HTERT RPE-1 (cell line): ENCODE results near the gene TAS1R2.
"Not testable (repeated sequence)": the region's sequence is repeated elsewhere in the genome, so short reads cannot be mapped to it uniquely, and the experiment has no call there.

Experiments
- in situ Hi-C: fragments of 300-500 bp; cut with MboI; formaldehyde crosslinking; loops from 4 replicates; pipeline ENCODE4 v1.14.3; 2020; ENCODE audit warnings: low sequenced_read_pairs

TAS1R2 gene

GRCh38 chr1:18884419-18884717 lies 24.9 kb upstream of the TAS1R2 start:
- in situ Hi-C loops, result no loop called here

- in situ Hi-C loops, result no loop called here
These were observed 24.4 kb upstream of the TAS1R2 start for GRCh38 chr1:18883636-18884418.

GRCh38 chr1:18883079-18883478 lies 23.6 kb upstream of the TAS1R2 start:
- in situ Hi-C loops, result no loop called here

- in situ Hi-C loops, result no loop called here
These were observed 23.0 kb upstream of the TAS1R2 start for GRCh38 chr1:18882486-18882885.

- in situ Hi-C loops, result no loop called here
These were observed 22.4 kb upstream of the TAS1R2 start for GRCh38 chr1:18881642-18882431.

- in situ Hi-C loops, result no loop called here
These were observed 21.7 kb upstream of the TAS1R2 start for GRCh38 chr1:18881164-18881563.

- in situ Hi-C loops, result no loop called here
These were observed 21.1 kb upstream of the TAS1R2 start for GRCh38 chr1:18880585-18880984.

GRCh38 chr1:18879791-18880309 lies 20.4 kb upstream of the TAS1R2 start:
- in situ Hi-C loops, result no loop called here

- in situ Hi-C loops, result no loop called here
These were observed 19.8 kb upstream of the TAS1R2 start for GRCh38 chr1:18879215-18879790.

- in situ Hi-C loops, result no loop called here
These were observed 19.2 kb upstream of the TAS1R2 start for GRCh38 chr1:18878538-18879214.

- in situ Hi-C loops, result no loop called here
These were observed 17.8 kb upstream of the TAS1R2 start for GRCh38 chr1:18877282-18877681.

- in situ Hi-C loops, result no loop called here
These were observed 16.8 kb upstream of the TAS1R2 start for GRCh38 chr1:18876210-18876609.

GRCh38 chr1:18875796-18876128 lies 16.3 kb upstream of the TAS1R2 start:
- in situ Hi-C loops, result no loop called here

- in situ Hi-C loops, result no loop called here
These were observed 15.8 kb upstream of the TAS1R2 start for GRCh38 chr1:18875107-18875795.

GRCh38 chr1:18874600-18874999 lies 15.1 kb upstream of the TAS1R2 start:
- in situ Hi-C loops, result no loop called here

GRCh38 chr1:18874036-18874435 lies 14.6 kb upstream of the TAS1R2 start:
- in situ Hi-C loops, result no loop called here

- in situ Hi-C loops, result no loop called here
These were observed 12.7 kb upstream of the TAS1R2 start for GRCh38 chr1:18872071-18872611.

- in situ Hi-C loops, result no loop called here
These were observed 12.1 kb upstream of the TAS1R2 start for GRCh38 chr1:18871401-18872070.

- in situ Hi-C loops, result no loop called here
These were observed 11.5 kb upstream of the TAS1R2 start for GRCh38 chr1:18870957-18871356.

GRCh38 chr1:18870595-18870865 lies 11.1 kb upstream of the TAS1R2 start:
- in situ Hi-C loops, result not testable (repeated sequence)
